Activated CD4-positive, alpha-beta T cell treated with anti-CD3 and anti-CD28 coated beads for 24 hours (primary cell): ENCODE results near the gene FAM76A.
"Not testable (repeated sequence)": the region's sequence is repeated elsewhere in the genome, so short reads cannot be mapped to it uniquely, and the experiment has no call there.

Experiments
- DNase-seq, 2 donors: peaks; one replicate each; pipeline ENCODE4 v3.0.0-alpha.2; 2020; ENCODE audit warnings: low read depth in 2 of 2

Gene FAM76A

GRCh38 chr1:27778056-27778455 is 52.3 kb downstream of the FAM76A start:
- no peak for DNase-seq

- no peak for DNase-seq
Measured at GRCh38 chr1:27779122-27779521, 53.4 kb downstream of the FAM76A start.

GRCh38 chr1:27782950-27783349 is 57.2 kb downstream of the FAM76A start:
- DNase-seq = no peak

GRCh38 chr1:27784700-27785099 is 58.9 kb downstream of the FAM76A start:
- no peak for DNase-seq

GRCh38 chr1:27785781-27786455 is 60.2 kb downstream of the FAM76A start:
- DNase-seq = no peak

- no peak for DNase-seq
Measured at GRCh38 chr1:27787895-27788294, 62.1 kb downstream of the FAM76A start.

GRCh38 chr1:27789540-27790041 is 63.8 kb downstream of the FAM76A start:
- DNase-seq = no peak

GRCh38 chr1:27790270-27790669 is 64.5 kb downstream of the FAM76A start:
- DNase-seq = not testable (repeated sequence)

GRCh38 chr1:27795601-27796000 is 69.8 kb downstream of the FAM76A start:
- no peak for DNase-seq

GRCh38 chr1:27804791-27805190 is 79.0 kb downstream of the FAM76A start:
- no peak for DNase-seq

- no peak for DNase-seq
Measured at GRCh38 chr1:27806758-27807157, 81.0 kb downstream of the FAM76A start.

- DNase-seq = no peak
Measured at GRCh38 chr1:27807385-27807784, 81.6 kb downstream of the FAM76A start.

- DNase-seq = not testable (repeated sequence)
Measured at GRCh38 chr1:27808131-27808530, 82.4 kb downstream of the FAM76A start.

- no peak for DNase-seq
Measured at GRCh38 chr1:27809883-27810282, 84.1 kb downstream of the FAM76A start.

GRCh38 chr1:27811741-27812500 is 86.2 kb downstream of the FAM76A start:
- no peak for DNase-seq
